ENCODE results near the gene ZNF831.

ZNF831 gene

GRCh38 chr20:59131551-59132285 lies 31.9 kb upstream of the ZNF831 start:
- TF ChIP-seq, protein P1, sequence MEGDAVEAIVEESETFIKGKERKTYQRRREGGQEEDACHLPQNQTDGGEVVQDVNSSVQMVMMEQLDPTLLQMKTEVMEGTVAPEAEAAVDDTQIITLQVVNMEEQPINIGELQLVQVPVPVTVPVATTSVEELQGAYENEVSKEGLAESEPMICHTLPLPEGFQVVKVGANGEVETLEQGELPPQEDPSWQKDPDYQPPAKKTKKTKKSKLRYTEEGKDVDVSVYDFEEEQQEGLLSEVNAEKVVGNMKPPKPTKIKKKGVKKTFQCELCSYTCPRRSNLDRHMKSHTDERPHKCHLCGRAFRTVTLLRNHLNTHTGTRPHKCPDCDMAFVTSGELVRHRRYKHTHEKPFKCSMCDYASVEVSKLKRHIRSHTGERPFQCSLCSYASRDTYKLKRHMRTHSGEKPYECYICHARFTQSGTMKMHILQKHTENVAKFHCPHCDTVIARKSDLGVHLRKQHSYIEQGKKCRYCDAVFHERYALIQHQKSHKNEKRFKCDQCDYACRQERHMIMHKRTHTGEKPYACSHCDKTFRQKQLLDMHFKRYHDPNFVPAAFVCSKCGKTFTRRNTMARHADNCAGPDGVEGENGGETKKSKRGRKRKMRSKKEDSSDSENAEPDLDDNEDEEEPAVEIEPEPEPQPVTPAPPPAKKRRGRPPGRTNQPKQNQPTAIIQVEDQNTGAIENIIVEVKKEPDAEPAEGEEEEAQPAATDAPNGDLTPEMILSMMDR (conservative IDR thresholded peaks at IDR 0.05; ENCODE audit: low read length), result no peak
- no peak overlapping the region for H3K4me3 ChIP-seq (ENCODE audit: low read length)
- DNase-seq (ENCODE audit: low read depth), result no peak

DNA sequence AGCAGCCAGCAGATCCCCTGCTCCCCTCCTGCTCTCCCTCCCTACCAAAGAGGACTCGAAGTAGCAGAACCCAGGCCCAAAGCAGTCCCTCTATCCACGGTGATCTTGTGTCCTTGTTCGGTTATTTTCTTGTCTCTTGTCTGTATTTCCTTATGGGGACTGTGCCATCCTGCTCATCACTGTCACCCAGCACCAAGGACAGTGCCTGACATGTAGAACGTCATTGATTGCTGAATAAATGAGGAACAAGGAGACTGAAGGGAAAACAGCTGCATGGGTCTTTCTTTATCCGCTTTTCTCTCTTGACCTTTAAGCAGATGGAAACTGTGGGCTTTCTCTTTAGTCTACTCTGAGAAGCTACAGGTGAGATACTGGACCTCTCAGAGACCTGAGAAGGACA lies 29.4 kb upstream of the ZNF831 start:
- DNase-seq (ENCODE audit: low read depth), result no peak
- TF ChIP-seq, protein P1 (conservative IDR thresholded peaks at IDR 0.05; ENCODE audit: low read length), result no peak
- H3K4me3 ChIP-seq (ENCODE audit: low read length), result no peak overlapping the region

GRCh38 chr20:59135093-59135492 lies 28.5 kb upstream of the ZNF831 start:
- no peak for DNase-seq (ENCODE audit: low read depth)
- TF ChIP-seq, protein P1 (conservative IDR thresholded peaks at IDR 0.05; ENCODE audit: low read length), result no peak
- no peak overlapping the region for H3K4me3 ChIP-seq (ENCODE audit: low read length)

- H3K4me3 ChIP-seq (ENCODE audit: low read length), result no peak overlapping the region
- no peak for DNase-seq (ENCODE audit: low read depth)
- TF ChIP-seq, protein P1 (conservative IDR thresholded peaks at IDR 0.05; ENCODE audit: low read length), result no peak
These were observed 27.6 kb upstream of the ZNF831 start for GRCh38 chr20:59136027-59136426.

GRCh38 chr20:59137532-59137931 lies 26.1 kb upstream of the ZNF831 start:
- H3K4me3 ChIP-seq (ENCODE audit: low read length), result no peak overlapping the region
- DNase-seq (ENCODE audit: low read depth), result no peak
- TF ChIP-seq, protein P1 (conservative IDR thresholded peaks at IDR 0.05; ENCODE audit: low read length), result no peak

DNA sequence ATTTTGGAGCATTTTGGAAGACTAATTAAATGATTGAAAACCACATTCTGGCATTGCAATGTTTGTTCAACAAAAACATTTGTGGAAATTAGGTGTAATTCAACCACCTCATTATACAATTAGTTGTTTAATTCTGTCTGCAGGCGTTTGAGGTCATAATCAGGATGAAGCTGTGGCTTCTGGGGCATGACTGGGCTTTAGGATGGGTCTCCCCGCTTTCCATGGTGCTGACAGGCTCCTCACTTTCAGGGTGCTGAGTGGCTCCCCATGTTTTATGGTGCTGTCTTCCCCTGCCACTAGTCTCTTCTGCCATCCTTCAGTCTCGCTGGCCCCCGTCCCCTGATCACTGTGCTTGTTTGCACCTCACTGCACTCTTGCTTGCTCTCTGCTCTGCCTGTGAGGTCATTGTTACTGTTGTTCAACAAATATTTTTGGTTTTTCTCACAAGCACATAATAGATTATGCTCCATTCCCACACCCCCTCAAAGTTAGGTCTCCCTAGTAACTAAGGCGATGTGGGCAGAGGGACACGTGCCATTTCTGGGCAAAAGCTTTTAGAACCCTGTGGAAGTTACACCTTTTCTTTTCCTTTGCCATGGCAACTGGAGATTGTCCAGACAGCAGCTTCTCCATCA lies 25.4 kb upstream of the ZNF831 start:
- TF ChIP-seq, protein P1 (conservative IDR thresholded peaks at IDR 0.05; ENCODE audit: low read length), result no peak
- no peak overlapping the region for H3K4me3 ChIP-seq (ENCODE audit: low read length)
- DNase-seq (ENCODE audit: low read depth), result no peak

DNA sequence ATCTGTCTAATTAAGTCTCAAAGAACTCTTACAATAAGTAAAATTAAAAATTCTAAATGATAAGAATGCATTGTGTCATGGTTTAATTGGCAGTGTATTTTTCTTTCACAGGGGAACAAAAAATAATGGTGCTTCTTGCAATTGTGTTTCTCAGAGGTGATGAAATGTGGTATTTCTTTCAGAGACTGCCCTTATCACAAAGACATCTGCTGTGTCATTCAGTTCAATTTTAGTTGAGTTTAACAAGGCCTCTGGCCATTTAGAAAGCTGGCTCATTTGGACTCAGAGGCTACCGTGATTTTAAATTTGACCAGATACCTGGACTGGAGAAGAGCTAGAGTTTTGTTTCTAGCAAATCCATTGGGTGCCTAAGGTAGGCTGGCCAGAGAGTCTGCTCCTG lies 23.6 kb upstream of the ZNF831 start:
- DNase-seq (ENCODE audit: low read depth), result no peak
- no peak overlapping the region for H3K4me3 ChIP-seq (ENCODE audit: low read length)
- TF ChIP-seq, protein P1 (conservative IDR thresholded peaks at IDR 0.05; ENCODE audit: low read length), result no peak

Data from AG10803 (cell line).